Cardiac muscle cell (in vitro differentiated cells and primary cell): ENCODE results near the gene RGS7. TPM values are rescaled to one million over a fixed set of nuclear protein-coding genes. Genes with fewer than 3 reads are reported as not detected.

Experiments
- DNase-seq, 2 donors: peaks; one replicate each; pipeline versions ENCODE4 v3.0.0 to v3.0.0-alpha.2; 2010 to 2017; ENCODE audit warnings: low read depth in 1 of 2, low spot score in 1 of 2
- H3K27ac ChIP-seq: fragments of 200-600 bp; sonication (generic); 2 replicates; pipeline ENCODE4 v1.5.1; 2016
- H3K27me3 ChIP-seq: fragments of 200-600 bp; sonication (generic); 2 replicates; pipeline ENCODE4 v1.6.0; 2016; ENCODE audit warnings: control low read depth
- H3K36me3 ChIP-seq: fragments of 200-600 bp; sonication (generic); 2 replicates; pipeline ENCODE4 v1.5.1; 2016; ENCODE audit warnings: control low read depth
- H3K4me1 ChIP-seq: fragments of 200-600 bp; sonication (generic); 2 replicates; pipeline ENCODE4 v1.8.1; 2017; ENCODE audit warnings: low read depth, mild to moderate bottlenecking, mixed run types
- H3K4me3 ChIP-seq: fragments of 200-600 bp; sonication (generic); 2 replicates; pipeline ENCODE4 v1.5.1; 2016; ENCODE audit warnings: mild to moderate bottlenecking
- H3K9me3 ChIP-seq: fragments of 200-600 bp; sonication (generic); 2 replicates; pipeline ENCODE4 v1.5.1; 2017; ENCODE audit warnings: low read depth, mild to moderate bottlenecking, control low read depth
- polyA plus RNA-seq: library from polyadenylated mRNA; unstranded; fragments of >200 nt; fragmentation: Nextera tagmentation; extraction: Ambion mirVana; gene quantifications from 2 replicates; pipeline ENCODE4 v1.2.1, GENCODE V29; 2016
- total RNA-seq: library from RNA; depleted of rRNA; stranded (reverse); fragments of >200 nt; gene quantifications from 2 replicates; pipeline ENCODE4 v1.2.3, GENCODE V29; 2016
- TF ChIP-seq, protein P1 (sequence below): IDR thresholded peaks from 2 replicates; pipeline ENCODE4 v1.5.1; 2012; ENCODE audit warnings: low read depth, mild to moderate bottlenecking, low read length

The RGS7 gene
- total and polyA plus RNA-seq, 2 experiments from 2014 or later = not detected

DNA sequence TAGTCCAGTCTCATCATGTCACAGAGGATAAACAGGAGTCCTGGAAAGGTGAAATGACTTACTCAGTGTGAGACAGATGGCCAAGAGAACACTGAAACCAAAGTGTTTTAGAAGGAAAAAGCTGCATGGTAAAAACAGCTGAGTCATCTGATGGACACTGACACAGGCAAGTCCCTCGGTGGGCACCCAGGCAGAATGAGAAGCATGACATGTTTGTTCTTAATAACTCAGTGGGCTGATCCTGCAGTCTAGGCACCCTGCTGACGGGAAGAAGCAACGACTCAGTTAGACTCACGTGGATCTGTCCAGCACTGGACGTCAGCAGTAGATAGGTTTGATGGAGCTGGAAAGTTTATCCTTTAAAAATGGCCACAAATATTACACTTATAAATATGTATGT is 116.9 kb downstream of the RGS7 start:
- H3K4me1 ChIP-seq = no peaks in the 10 kb centered on the region
- no peaks in the 10 kb centered on the region for H3K36me3 ChIP-seq
- TF ChIP-seq, protein P1, sequence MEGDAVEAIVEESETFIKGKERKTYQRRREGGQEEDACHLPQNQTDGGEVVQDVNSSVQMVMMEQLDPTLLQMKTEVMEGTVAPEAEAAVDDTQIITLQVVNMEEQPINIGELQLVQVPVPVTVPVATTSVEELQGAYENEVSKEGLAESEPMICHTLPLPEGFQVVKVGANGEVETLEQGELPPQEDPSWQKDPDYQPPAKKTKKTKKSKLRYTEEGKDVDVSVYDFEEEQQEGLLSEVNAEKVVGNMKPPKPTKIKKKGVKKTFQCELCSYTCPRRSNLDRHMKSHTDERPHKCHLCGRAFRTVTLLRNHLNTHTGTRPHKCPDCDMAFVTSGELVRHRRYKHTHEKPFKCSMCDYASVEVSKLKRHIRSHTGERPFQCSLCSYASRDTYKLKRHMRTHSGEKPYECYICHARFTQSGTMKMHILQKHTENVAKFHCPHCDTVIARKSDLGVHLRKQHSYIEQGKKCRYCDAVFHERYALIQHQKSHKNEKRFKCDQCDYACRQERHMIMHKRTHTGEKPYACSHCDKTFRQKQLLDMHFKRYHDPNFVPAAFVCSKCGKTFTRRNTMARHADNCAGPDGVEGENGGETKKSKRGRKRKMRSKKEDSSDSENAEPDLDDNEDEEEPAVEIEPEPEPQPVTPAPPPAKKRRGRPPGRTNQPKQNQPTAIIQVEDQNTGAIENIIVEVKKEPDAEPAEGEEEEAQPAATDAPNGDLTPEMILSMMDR = no peak
- no peaks in the 10 kb centered on the region for H3K27me3 ChIP-seq
- no peak for DNase-seq
- no peak overlapping the region for H3K27ac ChIP-seq
- no peaks in the 10 kb centered on the region for H3K9me3 ChIP-seq
- no peak overlapping the region for H3K4me3 ChIP-seq

DNA sequence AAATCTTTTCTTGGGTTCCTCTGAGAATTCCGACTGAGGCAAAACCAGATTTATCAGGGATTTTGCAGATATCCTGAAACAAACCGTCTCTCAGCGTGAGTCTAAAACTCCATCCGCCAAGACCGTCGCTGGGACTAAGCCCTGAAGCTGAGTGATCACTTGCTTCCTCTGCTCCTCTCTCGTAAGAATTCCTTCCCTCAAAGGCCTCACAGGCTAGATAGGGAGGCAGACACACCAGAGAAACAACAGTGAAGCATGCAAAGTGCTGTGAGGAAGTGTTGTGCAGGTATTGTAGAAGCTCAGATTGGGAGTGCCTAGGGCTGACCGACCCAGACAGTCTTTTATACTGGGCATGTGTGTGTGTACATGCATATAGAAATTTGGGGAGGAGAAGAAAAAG is 119.1 kb downstream of the RGS7 start:
- DNase-seq = no peak

DNA sequence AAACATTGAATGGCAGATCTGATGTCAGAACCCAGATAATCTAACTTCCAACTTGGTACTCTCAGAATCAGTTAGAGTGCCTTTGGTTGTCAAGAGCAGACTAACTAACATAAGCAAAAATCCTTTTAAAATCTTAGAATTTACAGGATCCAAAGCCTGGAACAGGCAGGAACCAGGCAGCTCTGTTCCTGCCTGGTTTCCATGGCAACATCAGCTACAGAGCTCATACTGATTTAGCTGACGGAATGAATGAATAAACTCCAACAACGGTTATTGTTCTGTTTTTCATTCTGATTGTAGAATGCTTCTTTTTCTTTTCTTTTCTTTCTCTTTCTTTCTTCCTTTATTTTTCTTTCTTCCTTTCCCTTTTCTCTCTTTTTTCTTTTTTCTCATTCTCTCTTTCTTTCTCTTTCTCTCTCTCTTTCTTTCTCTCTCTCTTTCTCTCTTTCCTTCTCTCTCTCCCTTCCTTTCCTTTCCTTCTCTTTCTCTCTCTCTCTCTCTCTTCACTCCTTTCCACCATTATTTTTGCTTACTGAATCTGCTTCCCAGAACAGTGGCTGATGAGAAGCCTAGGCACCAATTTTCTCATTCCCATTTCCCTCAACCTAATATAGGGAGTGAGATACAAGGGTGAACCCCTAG is 121.6 kb downstream of the RGS7 start:
- DNase-seq = no peak
- H3K36me3 ChIP-seq = no peaks in the 10 kb centered on the region
- H3K27me3 ChIP-seq = no peaks in the 10 kb centered on the region
- H3K4me3 ChIP-seq = no peak overlapping the region
- no peaks in the 10 kb centered on the region for H3K4me1 ChIP-seq
- H3K9me3 ChIP-seq = no peaks in the 10 kb centered on the region
- H3K27ac ChIP-seq = no peak overlapping the region
- TF ChIP-seq, protein P1 = no peak

More for the DNA sequence above, 119.1 kb downstream of the RGS7 start:
- Histone ChIP-seq H3K27me3 (no peaks in the 10 kb centered on the region), H3K27ac (no peak overlapping the region), H3K4me3 (no peak overlapping the region), H3K9me3 (no peaks in the 10 kb centered on the region), H3K4me1 (no peaks in the 10 kb centered on the region), H3K36me3 (no peaks in the 10 kb centered on the region)
- TF ChIP-seq, protein P1 = no peak

DNA sequence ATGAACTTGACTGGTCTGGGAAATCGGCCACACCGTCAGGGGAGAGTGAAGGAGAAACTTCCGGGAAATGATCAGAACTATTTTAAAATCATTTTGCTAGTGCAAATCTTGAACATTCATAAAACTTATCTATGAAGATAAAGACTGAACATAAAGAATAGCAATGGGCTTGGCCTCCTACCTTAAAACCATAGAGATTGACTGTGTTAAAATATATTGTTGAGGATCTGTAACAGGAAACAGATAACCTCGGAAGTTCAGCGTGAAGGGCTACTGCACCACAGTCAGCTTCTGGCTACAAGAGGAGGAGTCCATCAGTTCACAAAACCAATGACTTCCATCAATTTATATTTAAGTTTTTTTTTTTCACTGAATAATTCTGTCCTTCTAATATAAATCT is 127.3 kb downstream of the RGS7 start:
- no peaks in the 10 kb centered on the region for H3K4me1 ChIP-seq
- no peaks in the 10 kb centered on the region for H3K36me3 ChIP-seq

DNA sequence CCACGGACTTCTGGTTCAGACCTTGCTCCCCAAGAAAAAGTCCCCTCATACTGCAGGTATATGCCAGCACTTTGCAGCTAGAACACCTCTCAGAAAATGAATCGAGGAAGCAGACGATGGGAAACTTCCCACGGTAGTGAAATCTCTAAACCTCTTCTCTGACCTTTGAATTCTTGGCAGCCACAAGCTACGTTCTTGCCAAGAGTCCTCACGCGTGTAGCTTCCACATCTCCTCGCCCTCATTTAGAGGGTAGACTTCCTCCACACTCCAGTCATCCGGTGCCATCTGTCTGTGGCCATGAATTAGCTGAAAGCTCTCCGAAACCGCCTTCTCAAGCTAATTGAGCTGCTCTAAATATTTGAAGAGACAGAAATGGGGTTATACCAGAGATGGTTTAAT is 127.8 kb downstream of the RGS7 start:
- H3K27me3 ChIP-seq = no peaks in the 10 kb centered on the region
- H3K4me1 ChIP-seq = no peaks in the 10 kb centered on the region

More for the DNA sequence above, 127.3 kb downstream of the RGS7 start:
- no peak for DNase-seq
- no peak overlapping the region for H3K4me3 ChIP-seq
- no peak overlapping the region for H3K27ac ChIP-seq
- no peaks in the 10 kb centered on the region for H3K27me3 ChIP-seq
- TF ChIP-seq, protein P1 = no peak
- no peaks in the 10 kb centered on the region for H3K9me3 ChIP-seq

More for the DNA sequence above, 127.8 kb downstream of the RGS7 start:
- Histone ChIP-seq H3K36me3 (no peaks in the 10 kb centered on the region), H3K9me3 (no peaks in the 10 kb centered on the region), H3K27ac (no peak overlapping the region), H3K4me3 (no peak overlapping the region)
- DNase-seq = no peak
- TF ChIP-seq, protein P1 = no peak
